Gastrocnemius medialis (tissue), 4 donors: ENCODE data around the gene SLC49A4. TPM values are rescaled to one million over a fixed set of nuclear protein-coding genes. Genes with fewer than 3 reads are reported as not detected.

Source experiments
- ATAC-seq, 2 donors: fragments of 150-250 bp; one replicate each; pipeline ENCODE4 v1.9.1; 2016
- DNase-seq, 2 donors: peaks; one replicate each; pipeline ENCODE4 v3.0.0-alpha.2; 2019
- H3K27ac ChIP-seq, 4 donors: fragments of 200-600 bp; sonication (generic); 1 replicate in 1 of 4; 2 replicates in 3 of 4; pipeline ENCODE4 v1.5.1; 2016 to 2018; ENCODE audit warnings: mild to moderate bottlenecking in 2 of 4, moderate library complexity in 1 of 4
- H3K27me3 ChIP-seq, 3 donors: fragments of 200-600 bp; sonication (generic) in 2 of 3; 1 replicate in 1 of 3; 2 replicates in 2 of 3; pipeline versions ENCODE4 v1.5.1 to v1.6.0; 2016 to 2019; ENCODE audit warnings: mild to moderate bottlenecking in 1 of 3, moderate library complexity in 1 of 3
- H3K36me3 ChIP-seq, 2 donors: fragments of 200-600 bp; sonication (generic) in 1 of 2; one replicate each; pipeline ENCODE4 v1.5.1; 2017 to 2018
- H3K4me1 ChIP-seq, 2 donors: fragments of 200-600 bp; sonication (generic) in 1 of 2; one replicate each; pipeline ENCODE4 v1.5.1; 2016 to 2017; ENCODE audit warnings: mild to moderate bottlenecking in 2 of 2
- H3K4me3 ChIP-seq, 4 donors: fragments of 200-600 bp; sonication (generic) in 3 of 4; 1 replicate in 1 of 4; 2 replicates in 3 of 4; pipeline ENCODE4 v1.5.1; 2016 to 2019; ENCODE audit warnings: mild to moderate bottlenecking in 2 of 4
- H3K9me3 ChIP-seq, 3 donors: fragments of 200-600 bp; sonication (generic) in 2 of 3; 1 replicate in 1 of 3; 2 replicates in 2 of 3; pipeline ENCODE4 v1.5.1; 2016 to 2019
- POLR2A ChIP-seq, 2 donors: fragments of 450-650 bp; IDR thresholded peaks; one replicate each; pipeline ENCODE4 v1.6.1; 2017; ENCODE audit warnings: antibody characterized with exemption in 2 of 2, mild to moderate bottlenecking in 2 of 2, moderate library complexity in 2 of 2
- in situ Hi-C, 4 donors: fragments of 200-750 bp; cut with MboI; loops; one replicate each; pipeline versions ENCODE4 v1.15.0 to v1.8.0; 2017; ENCODE audit warnings: low sequenced_read_pairs in 4 of 4
- intact Hi-C: fragments of 100-400 bp; cut with DNase I; formaldehyde crosslinking; loops from one replicate; pipeline ENCODE4 v1.15.1; 2023; ENCODE audit warnings: low total_unique reads
- total RNA-seq, 4 donors: library from RNA; depleted of rRNA; stranded (reverse); fragments of >200 nt; gene quantifications; one replicate each; pipeline versions ENCODE4 v1.1.0 to v1.2.3, GENCODE V29; 2016
- TF ChIP-seq, protein P1 (sequence below), 5 experiments: fragments of 450-650 bp in 3 of 5; fragments of 200-600 bp in 2 of 5; sonication (generic) in 2 of 5; IDR thresholded peaks in 4 of 5; conservative IDR thresholded peaks in 1 of 5; 1 replicate in 4 of 5; 2 replicates in 1 of 5; pipeline ENCODE4 v1.5.1; 2016 to 2019; ENCODE audit warnings: antibody characterized with exemption in 5 of 5, mild to moderate bottlenecking in 3 of 5, moderate library complexity in 3 of 5

SLC49A4 gene
- total RNA-seq, 4 donors from 2014 or later, result 29.0 to 81.7 (median 44.8) TPM

DNA sequence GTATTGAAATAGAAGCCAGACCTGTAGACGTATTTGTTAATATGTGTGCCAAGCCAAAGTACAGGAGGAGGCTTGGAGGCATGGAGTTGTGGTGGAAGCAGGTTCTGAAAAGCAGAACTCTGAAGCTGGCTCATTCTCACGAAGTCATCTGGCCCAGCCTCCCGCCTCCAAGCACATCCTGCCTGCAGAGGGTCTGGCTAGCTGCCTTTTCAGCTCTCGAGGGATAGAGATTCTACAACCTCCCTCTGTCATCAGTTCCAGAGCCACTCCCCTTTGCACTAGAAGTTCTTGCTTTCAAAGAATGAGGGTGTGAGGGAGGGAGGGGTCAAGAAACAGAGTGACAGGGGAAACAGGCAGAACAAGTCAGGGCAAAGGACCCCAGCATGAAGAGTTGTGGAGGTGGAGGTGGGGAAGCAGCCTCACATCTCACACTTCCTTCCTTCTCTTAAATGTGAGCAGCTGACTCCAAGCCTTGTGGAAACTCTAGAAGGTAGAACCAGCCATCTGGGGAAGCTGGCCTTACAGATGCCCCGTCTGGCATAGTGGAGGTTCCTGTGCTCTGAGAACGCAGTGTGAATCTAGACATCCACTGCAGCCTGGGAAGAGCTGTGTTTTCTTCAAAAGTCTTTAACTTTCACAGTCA is 95.3 kb downstream of the SLC49A4 start:
- Histone ChIP-seq H3K27ac (peak overlapping the region in 2 of 4 donors; percentile 34 to 60), H3K27me3 (no peaks in the 10 kb centered on the region), H3K4me1 (peaks cover 43 to 44% of the 10 kb centered on the region in 2 donors), H3K4me3 (no peak overlapping the region), H3K9me3 (no peaks in the 10 kb centered on the region), H3K36me3 (peaks cover 0 to 6% of the 10 kb centered on the region in 2 donors)
- TF ChIP-seq, protein P1, sequence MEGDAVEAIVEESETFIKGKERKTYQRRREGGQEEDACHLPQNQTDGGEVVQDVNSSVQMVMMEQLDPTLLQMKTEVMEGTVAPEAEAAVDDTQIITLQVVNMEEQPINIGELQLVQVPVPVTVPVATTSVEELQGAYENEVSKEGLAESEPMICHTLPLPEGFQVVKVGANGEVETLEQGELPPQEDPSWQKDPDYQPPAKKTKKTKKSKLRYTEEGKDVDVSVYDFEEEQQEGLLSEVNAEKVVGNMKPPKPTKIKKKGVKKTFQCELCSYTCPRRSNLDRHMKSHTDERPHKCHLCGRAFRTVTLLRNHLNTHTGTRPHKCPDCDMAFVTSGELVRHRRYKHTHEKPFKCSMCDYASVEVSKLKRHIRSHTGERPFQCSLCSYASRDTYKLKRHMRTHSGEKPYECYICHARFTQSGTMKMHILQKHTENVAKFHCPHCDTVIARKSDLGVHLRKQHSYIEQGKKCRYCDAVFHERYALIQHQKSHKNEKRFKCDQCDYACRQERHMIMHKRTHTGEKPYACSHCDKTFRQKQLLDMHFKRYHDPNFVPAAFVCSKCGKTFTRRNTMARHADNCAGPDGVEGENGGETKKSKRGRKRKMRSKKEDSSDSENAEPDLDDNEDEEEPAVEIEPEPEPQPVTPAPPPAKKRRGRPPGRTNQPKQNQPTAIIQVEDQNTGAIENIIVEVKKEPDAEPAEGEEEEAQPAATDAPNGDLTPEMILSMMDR (IDR thresholded peaks at IDR 0.05 in 4 of 5, conservative IDR thresholded peaks at IDR 0.05 in 1 of 5), result no peak
- no peak for TF ChIP-seq POLR2A (IDR thresholded peaks at IDR 0.05)
- DNase-seq, result peak; percentile 54 to 57
- intact Hi-C loops, result loop anchor here (5.0 to 10.0 kb wide), 3 partner anchors 65 to 508 kb away; partner anchors contain the start of genes FAM162A and MIX23
- in situ Hi-C loops, result no loop called here
- peak; percentile 26 to 44 for ATAC-seq

DNA sequence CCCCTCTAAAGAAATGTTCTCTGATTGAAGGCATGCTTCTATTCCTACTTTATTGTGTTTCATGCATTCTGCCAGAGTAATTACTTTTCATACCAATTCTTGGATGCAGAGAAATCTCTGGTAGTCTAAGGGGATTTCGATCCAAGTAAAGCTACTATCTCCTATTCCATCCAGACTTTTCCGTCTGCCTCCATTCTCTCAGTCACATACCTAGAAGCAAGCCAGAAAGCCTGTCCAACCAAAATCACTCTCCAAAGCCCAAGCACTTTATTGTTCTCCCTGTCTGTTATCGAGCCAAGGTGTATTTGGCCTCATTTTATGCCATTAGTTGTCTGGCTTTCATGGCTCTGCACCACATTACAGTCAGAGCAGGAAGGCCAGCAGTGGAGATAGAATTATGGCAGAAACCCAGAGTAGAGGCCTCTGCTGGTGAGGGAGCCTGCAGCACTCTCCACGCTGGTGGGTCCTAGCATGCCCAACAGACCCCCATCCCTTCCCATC is 95.9 kb downstream of the SLC49A4 start:
- in situ Hi-C loops, result no loop called here
- no peaks in the 10 kb centered on the region for H3K9me3 ChIP-seq
- H3K4me3 ChIP-seq, result no peak overlapping the region
- no peak for TF ChIP-seq POLR2A (IDR thresholded peaks at IDR 0.05)
- TF ChIP-seq, protein P1 (IDR thresholded peaks at IDR 0.05 in 4 of 5, conservative IDR thresholded peaks at IDR 0.05 in 1 of 5), result no peak
- H3K4me1 ChIP-seq, result peaks cover 43 to 44% of the 10 kb centered on the region in 2 donors
- H3K27me3 ChIP-seq, result no peaks in the 10 kb centered on the region
- H3K36me3 ChIP-seq, result peaks cover 0 to 4% of the 10 kb centered on the region in 2 donors
- H3K27ac ChIP-seq, result peak overlapping the region in 2 of 4 donors; percentile 46 to 60
- ATAC-seq, result no peak
- intact Hi-C loops, result loop anchor here (5.0 to 10.0 kb wide), 3 partner anchors 66 to 508 kb away; partner anchors contain the start of genes FAM162A and MIX23
- DNase-seq, result no peak

DNA sequence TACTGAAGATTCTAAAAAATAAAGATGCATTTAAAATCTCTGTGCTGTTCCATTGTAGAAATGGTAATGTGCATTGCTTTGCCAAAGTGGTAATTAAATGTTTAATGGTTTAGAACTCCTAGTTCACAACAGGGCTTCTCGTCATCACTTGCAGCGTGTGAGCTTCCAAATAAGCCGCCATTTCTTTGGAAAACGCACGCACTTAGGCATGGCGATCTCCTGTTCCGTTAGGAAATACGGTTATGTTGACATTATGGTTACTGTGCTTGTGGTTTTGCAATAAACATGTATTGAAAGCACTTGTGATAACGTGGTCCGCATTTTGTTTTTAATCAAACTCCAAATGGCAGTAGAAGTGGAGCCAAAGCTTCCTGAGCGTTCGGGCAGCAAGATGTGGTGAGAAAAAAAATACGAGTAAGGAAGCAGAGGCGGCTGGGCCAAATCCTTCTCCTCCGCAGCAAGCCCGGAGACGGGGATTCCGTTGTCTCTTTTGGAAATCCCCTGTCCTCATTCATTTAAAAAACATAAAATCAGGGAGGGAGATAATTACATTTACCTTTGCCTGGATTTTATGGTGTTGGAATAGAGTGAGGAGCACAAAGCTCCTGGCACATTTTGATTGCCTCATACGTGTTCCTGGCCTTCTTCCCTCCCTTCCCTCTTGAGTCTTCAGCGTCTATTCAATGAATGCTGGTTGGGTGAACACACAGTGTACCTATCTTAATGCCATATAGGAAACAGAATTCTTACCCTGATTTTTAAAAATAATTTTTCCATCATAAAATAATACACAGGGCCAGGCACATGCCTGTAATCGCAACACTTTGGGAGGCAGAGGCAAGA is 97.5 kb downstream of the SLC49A4 start:
- Histone ChIP-seq H3K27ac (peak overlapping the region in 3 of 4 donors; percentile 60 to 79 (median 68)), H3K4me1 (peaks cover 43 to 44% of the 10 kb centered on the region in 2 donors), H3K27me3 (no peaks in the 10 kb centered on the region), H3K4me3 (no peak overlapping the region), H3K9me3 (no peaks in the 10 kb centered on the region), H3K36me3 (no peaks in the 10 kb centered on the region)
- TF ChIP-seq, protein P1 (IDR thresholded peaks at IDR 0.05 in 4 of 5, conservative IDR thresholded peaks at IDR 0.05 in 1 of 5), result no peak
- no peak for TF ChIP-seq POLR2A (IDR thresholded peaks at IDR 0.05)
- ATAC-seq, result peak; percentile 55 to 56
- in situ Hi-C loops, result no loop called here
- DNase-seq, result no peak
- intact Hi-C loops, result loop anchor here (5.0 to 10.0 kb wide), 3 partner anchors 68 to 510 kb away; partner anchors contain the start of genes FAM162A and MIX23

DNA sequence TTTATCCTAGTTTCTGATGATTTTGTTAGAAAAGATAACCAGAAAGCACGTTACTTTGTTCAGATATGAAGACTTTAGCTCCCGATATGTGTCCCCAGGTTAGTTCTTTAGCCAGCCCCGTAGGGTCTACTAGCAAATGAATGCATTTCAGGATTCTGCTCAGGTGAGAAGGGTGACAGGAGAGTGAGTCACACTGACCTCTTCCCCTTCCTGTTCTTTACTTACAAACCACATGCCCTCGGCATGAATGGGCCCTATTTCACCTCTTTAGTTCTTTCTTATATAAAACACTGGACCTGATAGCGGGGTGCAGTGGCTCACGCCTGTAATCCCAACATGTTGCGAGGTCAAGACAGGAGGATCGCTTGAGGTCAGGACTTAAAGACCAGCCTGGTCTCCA is 98.4 kb downstream of the SLC49A4 start:
- H3K4me1 ChIP-seq, result peaks cover 43 to 44% of the 10 kb centered on the region in 2 donors
- no peak for DNase-seq
- H3K27ac ChIP-seq, result peak overlapping the region in 3 of 4 donors; percentile 60 to 79 (median 68)
- ATAC-seq, result no peak
- TF ChIP-seq, protein P1 (IDR thresholded peaks at IDR 0.05 in 4 of 5, conservative IDR thresholded peaks at IDR 0.05 in 1 of 5), result no peak
- TF ChIP-seq POLR2A (IDR thresholded peaks at IDR 0.05), result no peak
- intact Hi-C loops, result loop anchor here (5.0 to 10.0 kb wide), 3 partner anchors 68 to 511 kb away; partner anchors contain the start of genes FAM162A and MIX23
- no peaks in the 10 kb centered on the region for H3K9me3 ChIP-seq
- H3K36me3 ChIP-seq, result no peaks in the 10 kb centered on the region
- in situ Hi-C loops, result no loop called here
- no peak overlapping the region for H3K4me3 ChIP-seq
- no peaks in the 10 kb centered on the region for H3K27me3 ChIP-seq
